Effector memory CD4-positive, alpha-beta T cell (primary cell): ENCODE results near the gene CA12.

Experiments
- DNase-seq, 3 donors: peaks; one replicate each; pipeline ENCODE4 v3.0.0-alpha.2; 2020
- H3K27ac ChIP-seq: 2 replicates; pipeline ENCODE4 v1.7.0; 2013; ENCODE audit warnings: mild to moderate bottlenecking, low read length, moderate library complexity; ENCODE audit not compliant: insufficient read depth, poor library complexity, severe bottlenecking
- H3K27me3 ChIP-seq: replicated peaks from 2 replicates; pipeline ENCODE4 v1.7.0; 2013; ENCODE audit warnings: mild to moderate bottlenecking, low read length; ENCODE audit not compliant: insufficient read depth, control insufficient read depth, poor library complexity, severe bottlenecking
- H3K36me3 ChIP-seq: 2 replicates; pipeline ENCODE4 v1.7.0; 2013; ENCODE audit warnings: mild to moderate bottlenecking, low read length, moderate library complexity; ENCODE audit not compliant: control insufficient read depth, insufficient read depth
- H3K4me1 ChIP-seq: 2 replicates; pipeline ENCODE4 v1.7.0; 2013; ENCODE audit warnings: low read length, mild to moderate bottlenecking; ENCODE audit not compliant: control insufficient read depth, insufficient read depth, poor library complexity, severe bottlenecking
- H3K4me3 ChIP-seq: 2 replicates; pipeline ENCODE4 v1.7.0; 2013; ENCODE audit warnings: low read length, low read depth, mild to moderate bottlenecking; ENCODE audit not compliant: insufficient read depth, poor library complexity, severe bottlenecking
- H3K9me3 ChIP-seq: 2 replicates; pipeline ENCODE4 v1.7.0; 2013; ENCODE audit warnings: mild to moderate bottlenecking, low read length, moderate library complexity; ENCODE audit not compliant: control insufficient read depth

The CA12 gene

GRCh38 chr15:63339836-63340235 lies 41.8 kb downstream of the CA12 start:
- no peak for DNase-seq
- H3K27ac ChIP-seq, result no peak overlapping the region
- H3K36me3 ChIP-seq, result no peaks in the 10 kb centered on the region

GRCh38 chr15:63339006-63339766 lies 42.5 kb downstream of the CA12 start:
- no peaks in the 10 kb centered on the region for H3K9me3 ChIP-seq
- no peak overlapping the region for H3K4me3 ChIP-seq
- no peak for DNase-seq
- H3K36me3 ChIP-seq, result no peaks in the 10 kb centered on the region
- no peaks in the 10 kb centered on the region for H3K27me3 ChIP-seq
- H3K27ac ChIP-seq, result no peak overlapping the region
- H3K4me1 ChIP-seq, result no peaks in the 10 kb centered on the region

More at GRCh38 chr15:63339836-63340235, 41.8 kb downstream of the CA12 start:
- Histone ChIP-seq H3K4me1 (no peaks in the 10 kb centered on the region), H3K27me3 (no peaks in the 10 kb centered on the region), H3K9me3 (no peaks in the 10 kb centered on the region), H3K4me3 (no peak overlapping the region)

GRCh38 chr15:63338170-63338569 lies 43.5 kb downstream of the CA12 start:
- Histone ChIP-seq H3K4me3 (no peak overlapping the region), H3K9me3 (no peaks in the 10 kb centered on the region), H3K36me3 (no peaks in the 10 kb centered on the region), H3K27ac (no peak overlapping the region), H3K27me3 (no peaks in the 10 kb centered on the region), H3K4me1 (no peaks in the 10 kb centered on the region)
- DNase-seq, result no peak

GRCh38 chr15:63337046-63337445 lies 44.6 kb downstream of the CA12 start:
- Histone ChIP-seq H3K9me3 (no peaks in the 10 kb centered on the region), H3K4me1 (no peaks in the 10 kb centered on the region), H3K27me3 (no peaks in the 10 kb centered on the region), H3K36me3 (no peaks in the 10 kb centered on the region), H3K27ac (no peak overlapping the region), H3K4me3 (no peak overlapping the region)
- DNase-seq, result no peak

- Histone ChIP-seq H3K27me3 (no peaks in the 10 kb centered on the region), H3K4me1 (no peaks in the 10 kb centered on the region), H3K9me3 (no peaks in the 10 kb centered on the region), H3K4me3 (no peak overlapping the region), H3K36me3 (no peaks in the 10 kb centered on the region), H3K27ac (no peak overlapping the region)
- DNase-seq, result no peak
These were observed 46.0 kb downstream of the CA12 start for GRCh38 chr15:63335543-63336240.

GRCh38 chr15:63334821-63335220 lies 46.8 kb downstream of the CA12 start:
- Histone ChIP-seq H3K36me3 (no peaks in the 10 kb centered on the region), H3K27ac (no peak overlapping the region), H3K4me3 (no peak overlapping the region), H3K4me1 (no peaks in the 10 kb centered on the region), H3K9me3 (no peaks in the 10 kb centered on the region), H3K27me3 (no peaks in the 10 kb centered on the region)
- DNase-seq, result no peak

GRCh38 chr15:63332367-63333124 lies 49.1 kb downstream of the CA12 start:
- Histone ChIP-seq H3K27me3 (no peaks in the 10 kb centered on the region), H3K36me3 (no peaks in the 10 kb centered on the region), H3K4me1 (no peaks in the 10 kb centered on the region), H3K4me3 (no peak overlapping the region), H3K27ac (no peak overlapping the region), H3K9me3 (no peaks in the 10 kb centered on the region)
- no peak for DNase-seq

- DNase-seq, result no peak
These were observed 50.2 kb downstream of the CA12 start for GRCh38 chr15:63331456-63331855.

GRCh38 chr15:63330926-63331325 lies 50.7 kb downstream of the CA12 start:
- Histone ChIP-seq H3K27ac (no peak overlapping the region), H3K36me3 (no peaks in the 10 kb centered on the region), H3K27me3 (no peaks in the 10 kb centered on the region), H3K9me3 (no peaks in the 10 kb centered on the region), H3K4me3 (no peak overlapping the region), H3K4me1 (no peaks in the 10 kb centered on the region)
- no peak for DNase-seq

More at GRCh38 chr15:63331456-63331855, 50.2 kb downstream of the CA12 start:
- Histone ChIP-seq H3K36me3 (no peaks in the 10 kb centered on the region), H3K27me3 (no peaks in the 10 kb centered on the region), H3K27ac (no peak overlapping the region), H3K4me3 (no peak overlapping the region), H3K4me1 (no peaks in the 10 kb centered on the region), H3K9me3 (no peaks in the 10 kb centered on the region)
